NOMO-1 (cell line): ENCODE measurements around the gene MAP4K4.

ENCODE experiments used
- DNase-seq, 2 experiments: peaks; one replicate each; lab custom pipeline; 2025; ENCODE audit not compliant: unreplicated experiment in 2 of 2; lab: John Stamatoyannopoulos, UW

The MAP4K4 gene

DNA sequence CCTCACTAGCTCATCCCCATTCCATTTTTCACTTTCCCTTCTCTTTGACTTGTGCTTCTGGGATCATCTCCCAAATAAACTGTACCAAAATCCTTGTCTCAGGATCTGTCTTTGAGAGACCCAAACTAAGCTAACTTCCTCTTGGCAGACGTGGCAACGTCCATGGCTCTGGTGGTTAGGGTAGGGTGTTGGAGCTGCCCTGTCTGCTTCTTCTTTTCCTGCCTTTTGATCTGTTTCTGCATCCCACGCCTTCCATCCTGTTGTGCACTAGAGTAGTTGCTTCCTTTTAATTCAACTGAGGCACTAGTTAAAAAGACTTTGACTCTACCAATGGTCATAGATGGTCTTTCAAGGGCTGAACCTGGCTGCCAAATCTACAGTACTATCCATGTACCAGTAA, 5.5 kb upstream of the MAP4K4 start:
- no peak for DNase-seq

DNA sequence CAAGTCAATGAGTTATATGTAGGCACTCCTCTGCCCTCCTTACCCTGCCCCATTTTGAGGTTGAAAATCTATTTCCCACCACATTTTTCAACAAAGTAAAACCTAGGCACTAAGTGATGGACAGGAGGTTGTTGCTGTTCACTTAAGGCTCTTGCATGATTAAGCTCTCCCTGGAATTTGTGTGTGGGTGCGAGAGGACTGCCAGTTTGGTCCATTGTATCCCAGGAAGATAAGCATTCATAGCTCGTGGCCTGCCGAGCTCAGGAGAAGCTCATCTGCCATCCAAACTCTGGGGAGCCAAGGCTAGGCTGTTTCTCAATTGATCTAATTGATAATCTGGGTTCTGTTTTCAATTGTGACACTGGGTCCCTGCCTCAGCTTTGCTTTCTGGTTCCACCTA, 4.7 kb upstream of the MAP4K4 start:
- no peak for DNase-seq

GRCh38 chr2:101693991-101694588, 3.4 kb upstream of the MAP4K4 start:
- DNase-seq: no peak

DNA sequence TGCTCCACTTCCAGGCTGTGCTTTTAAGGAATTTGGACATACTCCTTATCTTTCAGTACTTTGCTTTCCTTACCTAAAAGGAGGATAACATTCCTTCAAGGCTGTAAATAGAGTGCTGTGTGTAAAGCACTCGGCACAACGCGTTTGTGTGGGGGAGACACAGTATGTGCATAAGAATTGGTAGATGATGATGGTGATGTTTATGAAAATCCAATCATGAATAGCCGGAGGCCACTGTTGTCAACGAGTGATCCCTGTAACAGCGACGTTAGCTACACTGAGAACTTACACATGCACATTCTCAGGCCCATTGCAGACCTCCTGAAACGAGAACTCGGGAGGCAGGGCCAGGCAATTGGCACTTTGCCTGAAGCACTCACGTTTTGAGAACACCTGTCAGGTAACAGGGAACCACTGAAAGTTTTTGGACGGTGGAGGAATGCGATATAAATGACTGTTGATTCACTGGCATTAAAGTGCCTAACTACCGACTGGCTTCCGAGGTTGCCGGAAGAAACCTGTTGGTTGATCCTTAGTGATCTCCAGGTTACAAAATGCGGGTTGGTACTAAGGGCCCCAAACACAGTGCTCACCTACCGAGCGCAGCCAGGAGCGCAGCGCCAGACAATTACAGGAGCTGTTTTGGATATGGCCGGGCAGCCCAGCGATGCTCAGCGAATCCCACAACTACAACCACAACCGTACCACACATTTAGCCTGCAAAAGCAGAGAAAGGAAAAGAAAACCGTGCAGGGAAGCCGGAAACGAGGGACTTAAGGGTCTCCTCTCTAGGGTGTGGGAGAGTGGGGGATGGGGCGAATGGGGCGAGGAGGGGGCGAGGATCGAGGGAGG, 1.0 kb upstream of the MAP4K4 start:
- no peak for DNase-seq

- peak; percentile 17 to 25 for DNase-seq
Observed at GRCh38 chr2:101698014-101698843, 722 bp downstream of the MAP4K4 start.

DNA sequence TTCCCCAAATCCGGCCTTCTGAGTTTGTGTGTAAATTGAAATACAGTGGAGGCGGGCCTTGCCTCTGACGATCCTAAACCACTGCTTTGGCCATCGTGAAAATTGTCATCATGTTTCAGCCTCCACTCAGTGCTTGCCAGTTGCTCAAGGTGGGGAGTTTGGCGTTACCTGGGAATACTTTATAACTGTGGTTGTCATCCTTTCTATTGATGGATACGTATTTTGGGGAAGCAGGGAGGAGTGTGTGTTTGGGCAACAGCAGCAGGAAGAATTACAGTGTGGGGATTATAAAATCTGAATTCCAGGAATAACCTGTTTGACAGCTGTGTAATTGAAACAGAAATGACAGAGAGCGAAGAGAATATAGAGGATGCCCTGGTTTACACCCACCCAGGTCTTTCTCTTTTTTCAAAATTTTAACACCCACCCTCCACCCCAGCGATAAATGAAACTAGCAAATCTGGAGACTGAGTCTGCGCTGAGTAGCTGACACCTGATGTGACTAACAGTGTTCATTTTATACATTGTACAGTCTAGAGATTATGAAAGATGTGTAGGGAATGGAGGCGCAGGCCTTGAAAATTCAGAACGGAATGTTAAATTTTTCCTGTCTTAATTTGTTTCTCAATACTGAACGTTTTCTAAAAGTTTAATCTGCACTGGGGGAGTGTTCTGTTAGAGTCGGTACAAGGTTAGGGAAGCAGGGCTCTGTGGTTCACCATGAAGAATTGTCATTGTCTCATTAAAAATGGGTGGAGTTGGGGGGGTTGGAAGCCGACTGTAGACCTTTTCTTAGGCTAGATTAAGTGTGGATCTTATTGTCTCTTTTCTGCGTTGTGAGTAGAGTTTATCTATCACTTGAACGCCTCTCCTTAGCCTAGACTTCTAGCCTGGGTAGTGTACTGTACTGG, 1.6 kb downstream of the MAP4K4 start:
- peak; percentile 30 to 63 for DNase-seq

DNA sequence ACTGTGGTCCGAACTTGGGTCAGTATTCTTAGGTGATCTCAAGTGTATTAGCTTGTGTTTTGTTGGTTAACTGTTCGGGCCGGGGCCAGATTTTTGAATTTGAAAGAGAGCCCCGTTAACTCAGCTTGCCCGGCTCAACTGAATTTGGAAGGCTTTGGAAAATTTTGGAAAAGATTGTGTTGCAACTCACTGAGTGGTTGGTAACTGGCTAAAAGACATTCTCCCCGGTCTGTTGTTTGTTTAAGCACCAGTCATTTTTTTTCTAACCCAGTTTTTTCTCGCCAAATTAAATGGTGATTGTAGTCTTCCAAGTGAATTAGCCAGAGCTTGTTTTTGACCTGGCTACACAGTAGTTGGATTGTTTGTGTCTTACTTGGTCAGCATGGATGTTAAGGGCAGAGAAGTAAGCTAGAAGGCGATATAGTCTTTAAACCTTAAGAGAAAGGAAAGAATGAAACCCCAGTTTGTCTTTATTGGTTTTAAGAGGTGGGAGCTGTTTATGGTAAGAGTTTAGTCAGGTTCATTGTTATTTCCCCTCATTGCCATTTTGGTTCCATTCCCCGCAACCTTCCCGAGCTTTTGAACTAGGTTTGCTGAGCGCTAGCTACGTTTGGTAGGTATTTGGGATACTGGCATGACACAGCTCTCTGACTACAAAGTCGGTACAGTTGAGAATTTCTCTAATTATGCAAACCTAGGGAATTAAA, 2.4 kb downstream of the MAP4K4 start:
- no peak for DNase-seq

- peak; percentile 22 to 60 for DNase-seq
Observed at GRCh38 chr2:101704046-101704466, 6.5 kb downstream of the MAP4K4 start.

GRCh38 chr2:101704816-101705578, 7.5 kb downstream of the MAP4K4 start:
- DNase-seq: no peak

DNA sequence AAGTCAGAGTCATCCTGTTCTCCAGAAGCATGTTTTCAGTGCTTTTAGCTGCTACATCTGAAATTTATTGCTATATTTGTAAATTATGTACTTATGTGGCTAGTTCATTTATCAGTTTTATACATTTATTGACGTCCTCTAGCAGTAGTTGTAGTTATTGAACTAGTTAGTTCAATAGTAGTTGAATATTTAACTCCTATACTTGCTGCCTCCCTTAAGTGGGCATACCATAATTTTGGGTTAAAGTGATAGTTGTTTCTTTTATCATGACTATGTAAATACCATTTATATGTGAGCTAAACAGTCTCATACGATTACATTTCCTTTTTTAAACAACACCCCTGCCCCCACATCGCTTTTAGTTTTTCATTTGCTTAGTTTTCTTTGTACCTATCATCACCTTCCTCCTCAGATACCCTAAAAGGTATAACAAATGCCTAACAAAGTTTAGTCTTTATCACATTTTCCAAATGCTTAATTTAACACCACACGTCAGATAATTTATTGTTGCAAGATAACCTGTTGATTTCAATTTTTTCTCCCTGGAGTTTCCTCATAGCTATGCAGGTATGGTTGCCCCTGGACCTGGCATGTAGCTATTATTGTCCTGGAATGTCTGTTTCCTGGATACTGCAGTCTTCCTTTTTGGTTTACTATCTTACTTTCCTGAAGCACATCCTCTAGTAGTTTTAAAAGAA, 8.8 kb downstream of the MAP4K4 start:
- no peak for DNase-seq

DNA sequence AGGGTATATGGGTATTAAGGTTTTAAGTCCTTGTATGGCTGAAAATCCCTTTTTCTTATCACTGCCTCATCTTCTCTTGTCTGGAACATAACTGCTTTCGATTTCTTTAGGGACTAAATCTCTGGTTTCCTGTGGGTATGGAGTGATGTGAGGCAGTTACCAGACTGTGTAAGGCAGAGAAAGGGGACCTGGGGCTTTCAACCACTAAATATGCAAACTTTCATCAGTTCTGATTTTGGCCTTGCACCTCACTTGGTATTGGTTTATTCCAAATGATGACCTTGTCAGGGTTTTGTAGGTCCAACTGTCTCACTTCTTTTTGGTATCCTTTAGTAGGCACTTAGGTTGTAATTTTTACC, 9.3 kb downstream of the MAP4K4 start:
- no peak for DNase-seq

- DNase-seq: no peak
Observed at GRCh38 chr2:101710036-101710435, 12.5 kb downstream of the MAP4K4 start.

- peak in 1 of 2 experiments; percentile 61 for DNase-seq
Observed at GRCh38 chr2:101710471-101711318, 13.2 kb downstream of the MAP4K4 start.

DNA sequence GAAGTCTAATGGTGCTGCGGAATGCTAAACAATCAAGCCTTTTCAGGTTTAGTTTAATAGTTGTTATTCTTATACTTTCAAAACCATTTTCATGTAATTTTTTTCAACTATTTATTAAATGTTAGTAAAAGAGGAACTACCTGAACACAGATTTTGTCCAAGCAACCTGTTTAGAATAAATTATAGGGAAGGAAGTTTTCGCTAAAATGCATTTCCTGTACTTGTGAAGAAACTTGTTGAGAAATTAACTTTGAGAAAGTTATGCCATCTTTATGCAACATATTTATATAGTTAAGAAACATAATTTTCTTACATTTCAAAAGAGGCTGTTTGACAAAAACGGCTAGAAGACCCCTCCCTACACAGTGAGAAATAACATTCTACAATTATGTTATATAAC, 16.6 kb downstream of the MAP4K4 start:
- DNase-seq: peak; percentile 45 to 92

DNA sequence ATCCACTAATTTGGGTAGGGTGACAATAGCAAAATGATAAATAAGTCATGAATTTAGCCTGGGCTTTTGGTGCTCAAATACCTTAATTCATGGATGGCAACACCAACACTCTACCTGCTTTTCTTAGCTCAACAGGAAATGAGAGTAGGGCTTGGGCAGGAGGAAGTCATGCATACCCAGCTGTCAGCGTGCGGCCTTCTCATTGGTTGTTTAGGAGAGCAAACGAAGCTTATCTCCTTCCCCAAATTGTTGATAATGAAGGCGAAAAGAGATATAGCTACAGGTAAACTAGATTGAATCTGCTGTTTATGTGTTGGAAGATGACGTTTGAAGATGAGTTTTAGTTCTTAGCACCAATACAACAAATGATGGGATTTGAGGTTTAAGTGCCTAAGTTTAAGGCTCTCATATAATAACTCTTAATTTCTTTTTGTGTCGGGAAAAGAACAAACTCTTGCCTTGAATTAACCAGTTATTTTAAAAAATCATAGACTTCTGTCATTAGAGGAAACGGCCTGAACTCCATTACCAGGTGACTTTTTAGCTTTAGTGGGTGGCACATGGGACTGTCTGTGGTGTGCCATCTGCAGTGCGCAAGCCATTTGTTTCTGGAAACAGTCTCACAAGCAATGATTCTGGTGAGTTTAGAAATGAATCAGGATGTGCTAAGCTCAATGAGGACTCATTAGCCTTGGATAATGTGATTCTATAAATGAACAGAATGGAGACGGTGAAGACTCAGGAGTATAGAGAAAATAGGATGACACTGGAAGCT, 19.8 kb downstream of the MAP4K4 start:
- DNase-seq: peak; percentile 48 to 63

DNA sequence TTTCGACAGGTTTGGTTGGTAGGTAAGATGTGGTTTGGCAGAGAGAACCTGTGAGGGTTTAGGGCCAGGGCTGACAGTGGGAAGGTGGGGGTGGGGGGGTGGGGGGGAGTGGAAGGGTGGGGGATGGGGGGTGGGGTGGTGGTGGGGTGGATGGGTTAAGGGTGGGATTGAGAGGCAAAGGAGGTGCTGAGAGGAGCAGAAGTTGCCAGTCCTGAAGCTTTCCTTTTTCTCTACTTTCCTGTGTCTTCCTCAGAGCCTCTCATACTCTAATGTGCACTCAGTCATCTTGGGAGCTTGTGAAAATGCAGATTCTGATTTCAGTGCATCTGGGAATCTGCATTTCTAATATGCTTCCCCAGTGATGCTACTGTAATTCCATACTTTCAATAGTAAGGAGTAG, 21.0 kb downstream of the MAP4K4 start:
- DNase-seq: no peak

GRCh38 chr2:101718993-101719571, 21.6 kb downstream of the MAP4K4 start:
- DNase-seq: no peak
